Stimulated activated naive CD4-positive, alpha-beta T cell treated with Interleukin-2 at 50 U/mL for 16 hours (primary cell): ENCODE results near the gene ADAMTS2.
"Not testable (repeated sequence)": the region's sequence is repeated elsewhere in the genome, so short reads cannot be mapped to it uniquely, and the experiment has no call there.

Experiments used
- DNase-seq: peaks from one replicate; lab custom pipeline; 2025; lab: John Stamatoyannopoulos, UW

Gene ADAMTS2

GRCh38 chr5:179111267-179112207 lies 233.7 kb downstream of the ADAMTS2 start:
- no peak for DNase-seq

GRCh38 chr5:179110528-179110927 lies 234.7 kb downstream of the ADAMTS2 start:
- DNase-seq: no peak

GRCh38 chr5:179101282-179101681 lies 244.0 kb downstream of the ADAMTS2 start:
- DNase-seq: not testable (repeated sequence)

- DNase-seq: no peak
Measured at GRCh38 chr5:179089502-179089901, 255.8 kb downstream of the ADAMTS2 start.

- DNase-seq: no peak
Measured at GRCh38 chr5:179080724-179081123, 264.5 kb downstream of the ADAMTS2 start.

GRCh38 chr5:179079165-179079987 lies 265.9 kb downstream of the ADAMTS2 start:
- no peak for DNase-seq

GRCh38 chr5:179065703-179066102 lies 279.6 kb downstream of the ADAMTS2 start:
- DNase-seq: no peak

GRCh38 chr5:179061025-179061424 lies 284.2 kb downstream of the ADAMTS2 start:
- DNase-seq: no peak
